Neural cell (in vitro differentiated cells): ENCODE measurements around the gene CCDC77. TPM values are rescaled to one million over a fixed set of nuclear protein-coding genes. Genes with fewer than 3 reads are reported as not detected.

Experiments used
- H2AFZ ChIP-seq: fragments of 200-600, 300-800 bp; sonication (generic), shearing (Covaris generic); 2 replicates; pipeline ENCODE4 v1.6.0; 2014; ENCODE audit warnings: low read depth, mild to moderate bottlenecking, antibody characterized with exemption, low read length, moderate library complexity
- H3F3A ChIP-seq: fragments of 200-600 bp; shearing (Covaris generic); 2 replicates; pipeline ENCODE4 v1.6.1; 2016; ENCODE audit warnings: mild to moderate bottlenecking, moderate library complexity, mixed read lengths, antibody characterized with exemption, low read length; ENCODE audit not compliant: insufficient read depth, poor library complexity, severe bottlenecking
- H3K27ac ChIP-seq: fragments of 200-600, 300-800 bp; sonication (generic), shearing (Covaris generic); 2 replicates; pipeline ENCODE4 v1.5.1; 2014; ENCODE audit warnings: mild to moderate bottlenecking, low read length, moderate library complexity
- H3K27me3 ChIP-seq: fragments of 300-800, 200-600 bp; sonication (generic), shearing (Covaris generic); 2 replicates; pipeline ENCODE4 v1.6.0; 2014; ENCODE audit warnings: mild to moderate bottlenecking, low read depth, low read length, moderate library complexity; ENCODE audit not compliant: insufficient read depth
- H3K36me3 ChIP-seq: fragments of 300-800, 200-600 bp; sonication (generic), shearing (Covaris generic); 2 replicates; pipeline ENCODE4 v1.5.1; 2014; ENCODE audit warnings: mild to moderate bottlenecking, antibody characterized with exemption, low read length, moderate library complexity; ENCODE audit not compliant: insufficient read depth
- H3K4me2 ChIP-seq: fragments of 300-800, 200-600 bp; sonication (generic), shearing (Covaris generic); 2 replicates; pipeline ENCODE4 v1.6.0; 2014; ENCODE audit warnings: mild to moderate bottlenecking, low read length
- H3K4me3 ChIP-seq: fragments of 300-800, 200-600 bp; sonication (generic), shearing (Covaris generic); 2 replicates; pipeline ENCODE4 v1.5.1; 2014; ENCODE audit warnings: mild to moderate bottlenecking, low read length, moderate library complexity
- H3K79me2 ChIP-seq: fragments of 200-600 bp; shearing (Covaris generic); replicated peaks from 2 replicates; pipeline ENCODE4 v1.6.0; 2014; ENCODE audit warnings: mild to moderate bottlenecking, low read length, moderate library complexity; ENCODE audit not compliant: insufficient read depth
- H3K9ac ChIP-seq: fragments of 300-800, 200-600 bp; sonication (generic), shearing (Covaris generic); 2 replicates; pipeline ENCODE4 v1.6.1; 2016; ENCODE audit warnings: mild to moderate bottlenecking, low read length, mixed read lengths
- H3K9me2 ChIP-seq: fragments of 200-600 bp; shearing (Covaris generic); 2 replicates; pipeline ENCODE4 v1.6.1; 2016; ENCODE audit warnings: mild to moderate bottlenecking, low read length, mixed read lengths; ENCODE audit not compliant: insufficient read depth
- H3K9me3 ChIP-seq: fragments of 200-600, 300-800 bp; sonication (generic), shearing (Covaris generic); 2 replicates; pipeline ENCODE4 v1.6.1; 2016; ENCODE audit warnings: mild to moderate bottlenecking, mixed run types, low read length, moderate library complexity, mixed read lengths
- H4K20me1 ChIP-seq: fragments of 200-600 bp; shearing (Covaris generic); 2 replicates; pipeline ENCODE4 v1.6.1; 2016; ENCODE audit warnings: mild to moderate bottlenecking, mixed run types; ENCODE audit not compliant: insufficient read depth
- CTCF ChIP-seq: fragments of 450-650 bp; IDR thresholded peaks from 2 replicates; pipeline ENCODE4 v1.5.1; 2014; ENCODE audit warnings: antibody characterized with exemption, mild to moderate bottlenecking, moderate library complexity; ENCODE audit not compliant: poor library complexity, severe bottlenecking
- EP300 ChIP-seq: fragments of 450-650 bp; conservative IDR thresholded peaks from 2 replicates; pipeline ENCODE4 v1.6.1; 2014; ENCODE audit warnings: antibody characterized with exemption, mild to moderate bottlenecking, moderate library complexity; ENCODE audit not compliant: poor library complexity, severe bottlenecking
- EZH2 ChIP-seq: fragments of 200-600, 300-800 bp; shearing (Covaris generic), sonication (generic); IDR thresholded peaks from 2 replicates; pipeline ENCODE4 v1.6.1; 2014; ENCODE audit warnings: antibody characterized with exemption, low read length, borderline replicate concordance, mild to moderate bottlenecking; ENCODE audit not compliant: insufficient read depth, poor library complexity, severe bottlenecking
- MXI1 ChIP-seq: fragments of 450-650 bp; conservative IDR thresholded peaks from 2 replicates; pipeline ENCODE4 v1.6.1; 2014; ENCODE audit warnings: antibody characterized with exemption, mild to moderate bottlenecking; ENCODE audit not compliant: poor library complexity, severe bottlenecking
- POLR2AphosphoS5 ChIP-seq: IDR thresholded peaks from 2 replicates; pipeline ENCODE4 v1.6.1; 2012
- RAD21 ChIP-seq: fragments of 450-650 bp; conservative IDR thresholded peaks from 2 replicates; pipeline ENCODE4 v1.6.1; 2014; ENCODE audit warnings: antibody characterized with exemption, mild to moderate bottlenecking, moderate library complexity
- SMC3 ChIP-seq: fragments of 450-650 bp; conservative IDR thresholded peaks from 2 replicates; pipeline ENCODE4 v1.6.1; 2014; ENCODE audit warnings: antibody characterized with exemption, mild to moderate bottlenecking, moderate library complexity; ENCODE audit not compliant: poor library complexity
- TAF1 ChIP-seq: IDR thresholded peaks from 2 replicates; pipeline ENCODE4 v1.6.1; 2012; ENCODE audit warnings: low read depth
- polyA plus RNA-seq: library from polyadenylated mRNA; depleted of rRNA; stranded (reverse); fragments of >200 nt; gene quantifications from 2 replicates; pipeline ENCODE4 v1.2.3, GENCODE V29; 2014
- TF ChIP-seq, protein P1 (sequence below): IDR thresholded peaks from 2 replicates; pipeline ENCODE4 v1.6.1; 2012; ENCODE audit warnings: borderline replicate concordance

Gene CCDC77
- polyA plus RNA-seq, 1 donor from 2014 or later, result 42.9 TPM

- TF ChIP-seq MXI1 (no peak), CTCF (no peak), EP300 (no peak), POLR2AphosphoS5 (no peak), TAF1 (no peak), EZH2 (no peak), SMC3 (no peak), RAD21 (no peak)
- TF ChIP-seq, protein P1, sequence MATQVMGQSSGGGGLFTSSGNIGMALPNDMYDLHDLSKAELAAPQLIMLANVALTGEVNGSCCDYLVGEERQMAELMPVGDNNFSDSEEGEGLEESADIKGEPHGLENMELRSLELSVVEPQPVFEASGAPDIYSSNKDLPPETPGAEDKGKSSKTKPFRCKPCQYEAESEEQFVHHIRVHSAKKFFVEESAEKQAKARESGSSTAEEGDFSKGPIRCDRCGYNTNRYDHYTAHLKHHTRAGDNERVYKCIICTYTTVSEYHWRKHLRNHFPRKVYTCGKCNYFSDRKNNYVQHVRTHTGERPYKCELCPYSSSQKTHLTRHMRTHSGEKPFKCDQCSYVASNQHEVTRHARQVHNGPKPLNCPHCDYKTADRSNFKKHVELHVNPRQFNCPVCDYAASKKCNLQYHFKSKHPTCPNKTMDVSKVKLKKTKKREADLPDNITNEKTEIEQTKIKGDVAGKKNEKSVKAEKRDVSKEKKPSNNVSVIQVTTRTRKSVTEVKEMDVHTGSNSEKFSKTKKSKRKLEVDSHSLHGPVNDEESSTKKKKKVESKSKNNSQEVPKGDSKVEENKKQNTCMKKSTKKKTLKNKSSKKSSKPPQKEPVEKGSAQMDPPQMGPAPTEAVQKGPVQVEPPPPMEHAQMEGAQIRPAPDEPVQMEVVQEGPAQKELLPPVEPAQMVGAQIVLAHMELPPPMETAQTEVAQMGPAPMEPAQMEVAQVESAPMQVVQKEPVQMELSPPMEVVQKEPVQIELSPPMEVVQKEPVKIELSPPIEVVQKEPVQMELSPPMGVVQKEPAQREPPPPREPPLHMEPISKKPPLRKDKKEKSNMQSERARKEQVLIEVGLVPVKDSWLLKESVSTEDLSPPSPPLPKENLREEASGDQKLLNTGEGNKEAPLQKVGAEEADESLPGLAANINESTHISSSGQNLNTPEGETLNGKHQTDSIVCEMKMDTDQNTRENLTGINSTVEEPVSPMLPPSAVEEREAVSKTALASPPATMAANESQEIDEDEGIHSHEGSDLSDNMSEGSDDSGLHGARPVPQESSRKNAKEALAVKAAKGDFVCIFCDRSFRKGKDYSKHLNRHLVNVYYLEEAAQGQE, result no peak
- H4K20me1 ChIP-seq, result no peaks in the 10 kb centered on the region
- no peaks in the 10 kb centered on the region for H3K9me2 ChIP-seq
- H3K79me2 ChIP-seq, result no peaks in the 10 kb centered on the region
- H3K9me3 ChIP-seq, result no peaks in the 10 kb centered on the region
- no peak overlapping the region for H3K9ac ChIP-seq
- H3F3A ChIP-seq, result no peaks in the 10 kb centered on the region
- no peaks in the 10 kb centered on the region for H3K36me3 ChIP-seq
- no peaks in the 10 kb centered on the region for H3K27me3 ChIP-seq
- H3K4me2 ChIP-seq, result no peak overlapping the region
- H3K4me3 ChIP-seq, result no peak overlapping the region
- H2AFZ ChIP-seq, result no peak overlapping the region
- no peak overlapping the region for H3K27ac ChIP-seq
These were observed 72.6 kb downstream of the CCDC77 start for GRCh38 chr12:473863-474577.

DNA sequence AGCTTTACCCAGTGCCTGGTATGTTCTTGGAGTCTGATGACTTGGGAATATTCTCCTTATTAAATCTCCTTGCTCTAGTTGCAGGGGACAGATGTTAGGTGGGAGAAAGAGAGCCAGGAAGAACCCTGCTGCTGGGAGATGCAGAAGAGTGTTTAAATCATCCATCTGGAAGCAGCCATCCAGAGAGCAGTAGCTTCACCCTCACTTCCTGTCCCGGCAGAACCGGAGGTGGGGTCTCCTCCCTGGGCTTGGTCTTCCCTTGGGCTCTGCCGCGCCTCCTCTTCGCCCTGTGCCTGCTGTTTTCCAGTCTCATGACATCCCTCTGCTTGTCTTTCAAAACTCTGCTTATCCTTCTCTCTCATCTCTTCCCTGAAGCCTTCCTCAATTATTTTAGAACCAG lies 73.8 kb downstream of the CCDC77 start:
- Histone ChIP-seq H3K27ac (no peak overlapping the region), H3K4me2 (no peak overlapping the region)

More for the DNA sequence above, 73.8 kb downstream of the CCDC77 start:
- no peaks in the 10 kb centered on the region for H3K36me3 ChIP-seq
- no peak for TF ChIP-seq RAD21
- TF ChIP-seq EZH2, result no peak
- TF ChIP-seq, protein P1, result no peak
- TF ChIP-seq MXI1, result no peak
- no peaks in the 10 kb centered on the region for H3K9me3 ChIP-seq
- H4K20me1 ChIP-seq, result no peaks in the 10 kb centered on the region
- H3F3A ChIP-seq, result no peaks in the 10 kb centered on the region
- H3K79me2 ChIP-seq, result no peaks in the 10 kb centered on the region
- no peaks in the 10 kb centered on the region for H3K27me3 ChIP-seq
- H3K9me2 ChIP-seq, result no peaks in the 10 kb centered on the region
- no peak overlapping the region for H2AFZ ChIP-seq
- no peak overlapping the region for H3K9ac ChIP-seq
- H3K4me3 ChIP-seq, result no peak overlapping the region
